Panc1 (cell line): Measurements from ENCODE around the gene GADD45G.

Experiments
- POLR2AphosphoS5 ChIP-seq: IDR thresholded peaks from 2 replicates; pipeline ENCODE4 v1.6.1; 2012; ENCODE audit warnings: mild to moderate bottlenecking, low read depth, low read length, moderate library complexity
- REST ChIP-seq, 2 experiments: IDR thresholded peaks; 2 replicates each; pipeline ENCODE4 v1.6.1; 2011 to 2012; ENCODE audit warnings: low read depth in 2 of 2, control low read depth in 1 of 2, low read length in 1 of 2, mild to moderate bottlenecking in 1 of 2, moderate library complexity in 1 of 2; ENCODE audit not compliant: insufficient read depth in 1 of 2
- SIN3A ChIP-seq: IDR thresholded peaks from 2 replicates; pipeline ENCODE4 v1.6.1; 2012; ENCODE audit warnings: low read depth, mild to moderate bottlenecking, low read length, moderate library complexity, borderline replicate concordance; ENCODE audit not compliant: insufficient read depth
- TCF7L2 ChIP-seq: IDR thresholded peaks from 2 replicates; pipeline ENCODE4 v1.6.1; 2011; ENCODE audit warnings: mild to moderate bottlenecking, low read depth, low read length, inconsistent platforms
- TF ChIP-seq, protein P1 (sequence below): fragments of 450-650 bp; IDR thresholded peaks from 2 replicates; pipeline ENCODE4 v1.5.1; 2017; ENCODE audit warnings: mild to moderate bottlenecking

- TF ChIP-seq, protein P1, sequence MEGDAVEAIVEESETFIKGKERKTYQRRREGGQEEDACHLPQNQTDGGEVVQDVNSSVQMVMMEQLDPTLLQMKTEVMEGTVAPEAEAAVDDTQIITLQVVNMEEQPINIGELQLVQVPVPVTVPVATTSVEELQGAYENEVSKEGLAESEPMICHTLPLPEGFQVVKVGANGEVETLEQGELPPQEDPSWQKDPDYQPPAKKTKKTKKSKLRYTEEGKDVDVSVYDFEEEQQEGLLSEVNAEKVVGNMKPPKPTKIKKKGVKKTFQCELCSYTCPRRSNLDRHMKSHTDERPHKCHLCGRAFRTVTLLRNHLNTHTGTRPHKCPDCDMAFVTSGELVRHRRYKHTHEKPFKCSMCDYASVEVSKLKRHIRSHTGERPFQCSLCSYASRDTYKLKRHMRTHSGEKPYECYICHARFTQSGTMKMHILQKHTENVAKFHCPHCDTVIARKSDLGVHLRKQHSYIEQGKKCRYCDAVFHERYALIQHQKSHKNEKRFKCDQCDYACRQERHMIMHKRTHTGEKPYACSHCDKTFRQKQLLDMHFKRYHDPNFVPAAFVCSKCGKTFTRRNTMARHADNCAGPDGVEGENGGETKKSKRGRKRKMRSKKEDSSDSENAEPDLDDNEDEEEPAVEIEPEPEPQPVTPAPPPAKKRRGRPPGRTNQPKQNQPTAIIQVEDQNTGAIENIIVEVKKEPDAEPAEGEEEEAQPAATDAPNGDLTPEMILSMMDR, result no peak
- no peak for TF ChIP-seq REST (IDR thresholded peaks at IDR 0.05; ENCODE audit: insufficient read depth in 1 of 2, low read depth in 2 of 2, low read length in 1 of 2)
- no peak for TF ChIP-seq POLR2AphosphoS5
- no peak for TF ChIP-seq TCF7L2
- no peak for TF ChIP-seq SIN3A
Observed at GRCh38 chr9:89641980-89642379, 37.2 kb downstream of the GADD45G start.
